CD14-positive monocyte (primary cell): ENCODE measurements around the gene BRAF. TPM values are rescaled to one million over a fixed set of nuclear protein-coding genes. Genes with fewer than 3 reads are reported as not detected.

Experiments
- DNase-seq, 3 donors: peaks; one replicate each; pipeline ENCODE4 v3.0.0-alpha.2; 2011 to 2022
- H2AFZ ChIP-seq: 2 replicates; pipeline ENCODE4 v1.6.0; 2012; ENCODE audit warnings: mild to moderate bottlenecking, low read depth, low read length, inconsistent platforms; ENCODE audit not compliant: insufficient read depth, poor library complexity, severe bottlenecking
- H3K27ac ChIP-seq, 2 donors: 1 replicate in 1 of 2; 2 replicates in 1 of 2; pipeline ENCODE4 v1.5.1; 2012 to 2013; ENCODE audit warnings: low read length in 2 of 2, control low read depth in 1 of 2, inconsistent platforms in 1 of 2, low read depth in 1 of 2, mild to moderate bottlenecking in 1 of 2
- H3K27me3 ChIP-seq, 2 donors: one replicate each; pipeline versions ENCODE4 v1.6.0 to v1.6.1; 2011 to 2013; ENCODE audit warnings: low read length in 2 of 2; ENCODE audit not compliant: control insufficient read depth in 2 of 2, insufficient read depth in 2 of 2
- H3K36me3 ChIP-seq, 2 donors: replicated peaks in 1 of 2; 1 replicate in 1 of 2; 2 replicates in 1 of 2; pipeline versions ENCODE4 v1.5.1 to v1.6.1; 2012 to 2013; ENCODE audit warnings: low read length in 2 of 2, control low read depth in 1 of 2, inconsistent platforms in 1 of 2, mild to moderate bottlenecking in 1 of 2; ENCODE audit not compliant: insufficient read depth in 2 of 2, control insufficient read depth in 1 of 2
- H3K4me1 ChIP-seq, 2 donors: 1 replicate in 1 of 2; 2 replicates in 1 of 2; pipeline versions ENCODE4 v1.5.1 to v1.6.1; 2012 to 2013; ENCODE audit warnings: low read length in 2 of 2, control low read depth in 1 of 2, inconsistent platforms in 1 of 2, mild to moderate bottlenecking in 1 of 2, moderate library complexity in 1 of 2; ENCODE audit not compliant: insufficient read depth in 2 of 2, control insufficient read depth in 1 of 2
- H3K4me2 ChIP-seq: replicated peaks from 2 replicates; pipeline ENCODE3; 2012; ENCODE audit warnings: low read length, moderate library complexity, mild to moderate bottlenecking; ENCODE audit not compliant: poor library complexity, severe bottlenecking; ENCODE audit errors: extremely low read depth
- H3K4me3 ChIP-seq, 3 experiments: fragments of 200-600 bp in 1 of 3; sonication (generic) in 1 of 3; replicated peaks in 1 of 3; 1 replicate in 2 of 3; 2 replicates in 1 of 3; pipeline ENCODE4 v1.5.1; 2011 to 2013; ENCODE audit warnings: low read length in 3 of 3, mild to moderate bottlenecking in 3 of 3, control low read depth in 2 of 3, low read depth in 2 of 3, inconsistent platforms in 1 of 3, moderate library complexity in 1 of 3
- H3K79me2 ChIP-seq: 2 replicates; pipeline ENCODE4 v1.6.0; 2012; ENCODE audit warnings: mild to moderate bottlenecking, control low read depth, inconsistent platforms, low read length, moderate library complexity; ENCODE audit not compliant: insufficient read depth
- H3K9ac ChIP-seq: 2 replicates; pipeline ENCODE4 v1.6.0; 2017; ENCODE audit warnings: low read length, mild to moderate bottlenecking; ENCODE audit not compliant: insufficient read depth, poor library complexity, severe bottlenecking
- H3K9me3 ChIP-seq, 2 donors: replicated peaks in 1 of 2; 1 replicate in 1 of 2; 2 replicates in 1 of 2; pipeline versions ENCODE4 v1.5.1 to v1.6.1; 2012 to 2013; ENCODE audit warnings: low read length in 2 of 2, control low read depth in 1 of 2; ENCODE audit not compliant: control insufficient read depth in 1 of 2, insufficient read depth in 1 of 2
- H4K20me1 ChIP-seq: 2 replicates; pipeline ENCODE4 v1.6.0; 2012; ENCODE audit warnings: mild to moderate bottlenecking, low read length, control low read depth, moderate library complexity; ENCODE audit not compliant: insufficient read depth
- H3K27ac Mint-ChIP-seq, 7 donors: one replicate each; pipeline ENCODE4 v1.8.0; 2020; ENCODE audit warnings: mild to moderate bottlenecking in 7 of 7, mixed read lengths in 7 of 7, moderate library complexity in 6 of 7, inconsistent platforms in 2 of 7
- H3K27me3 Mint-ChIP-seq, 3 donors: one replicate each; pipeline ENCODE4 v1.8.0; 2021 to 2022; ENCODE audit warnings: low read depth in 3 of 3, mild to moderate bottlenecking in 3 of 3, mixed read lengths in 3 of 3, moderate library complexity in 3 of 3, inconsistent platforms in 1 of 3
- H3K36me3 Mint-ChIP-seq, 2 donors: one replicate each; pipeline ENCODE4 v1.8.0; 2020; ENCODE audit warnings: mixed read lengths in 2 of 2, inconsistent platforms in 1 of 2, mild to moderate bottlenecking in 1 of 2
- H3K4me1 Mint-ChIP-seq: one replicate; pipeline ENCODE4 v1.8.0; 2020; ENCODE audit warnings: mild to moderate bottlenecking, mixed read lengths
- H3K4me3 Mint-ChIP-seq, 2 donors: one replicate each; pipeline ENCODE4 v1.8.0; 2020; ENCODE audit warnings: mild to moderate bottlenecking in 2 of 2, mixed read lengths in 2 of 2, moderate library complexity in 1 of 2
- H3K9me3 Mint-ChIP-seq, 7 donors: one replicate each; pipeline ENCODE4 v1.8.0; 2020 to 2022; ENCODE audit warnings: mixed read lengths in 7 of 7, mild to moderate bottlenecking in 6 of 7, moderate library complexity in 6 of 7, inconsistent platforms in 2 of 7
- WGBS: methylation state at CpG from one replicate; pipeline ENCODE4 v1.1.5; 2013; ENCODE audit warnings: missing lambda C conversion rate; ENCODE audit not compliant: insufficient coverage; 5-methylcytosine and 5-hydroxymethylcytosine counted together
- intact Hi-C, 2 donors: fragments of 100-400 bp; cut with micrococcal nuclease; formaldehyde crosslinking; loops; one replicate each; pipeline versions ENCODE4 v1.15.0 to v1.15.1; 2023
- polyA plus RNA-seq, 3 donors: library from polyadenylated mRNA; depleted of rRNA in 1 of 3; unstranded in 2 of 3; stranded (reverse) in 1 of 3; fragments of 300-500 nt in 2 of 3; fragments of >200 nt in 1 of 3; fragmentation: Illumina TruSeq in 2 of 3; gene quantifications; 1 replicate in 2 of 3; 2 replicates in 1 of 3; pipeline ENCODE4 v1.2.3, GENCODE V29; 2012 to 2021
- TF ChIP-seq, protein P1 (sequence below): fragments of 200-600 bp; IDR thresholded peaks from one replicate; pipeline ENCODE4 v1.8.0; 2022; ENCODE audit warnings: antibody characterized with exemption, mild to moderate bottlenecking

The BRAF gene
- polyA plus RNA-seq, 3 donors = 3.8 to 10.0 (median 5.6) TPM

DNA sequence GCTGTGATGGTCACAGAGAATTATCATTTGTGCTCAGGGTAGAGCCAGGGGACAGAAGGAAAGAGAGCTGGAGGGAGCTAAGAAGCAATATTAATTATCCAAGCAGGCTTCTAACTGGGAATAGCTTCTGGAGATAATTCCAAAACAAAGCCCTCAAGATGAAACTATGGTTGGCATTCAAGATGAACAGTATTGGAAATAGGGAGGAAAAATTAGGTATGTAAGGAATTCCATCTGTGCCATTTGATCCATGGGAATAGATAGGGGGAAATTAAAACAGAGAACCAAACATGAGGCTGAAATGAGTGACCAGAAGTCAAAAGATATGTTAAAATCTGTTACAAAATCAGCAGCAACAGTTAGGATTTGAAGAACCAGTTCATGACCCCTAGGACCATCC, 152.9 kb downstream of the BRAF start:
- no peak overlapping the region for H2AFZ ChIP-seq
- H3K79me2 ChIP-seq = no peaks in the 10 kb centered on the region
- no peaks in the 10 kb centered on the region for H3K27me3 Mint-ChIP-seq
- H3K27me3 ChIP-seq = no peaks in the 10 kb centered on the region
- H3K9ac ChIP-seq = no peak overlapping the region
- no peak overlapping the region for H3K27ac ChIP-seq
- no peak overlapping the region for H3K4me3 ChIP-seq
- no peak overlapping the region for H3K4me2 ChIP-seq
- H3K36me3 Mint-ChIP-seq = peaks cover 61 to 75% of the 10 kb centered on the region in 2 donors
- peaks cover 37 to 98% of the 10 kb centered on the region in 2 donors for H3K36me3 ChIP-seq
- peaks cover 0 to 4% (median 0%) of the 10 kb centered on the region in 7 donors for H3K9me3 Mint-ChIP-seq
- H3K4me1 ChIP-seq = no peaks in the 10 kb centered on the region
- TF ChIP-seq, protein P1, sequence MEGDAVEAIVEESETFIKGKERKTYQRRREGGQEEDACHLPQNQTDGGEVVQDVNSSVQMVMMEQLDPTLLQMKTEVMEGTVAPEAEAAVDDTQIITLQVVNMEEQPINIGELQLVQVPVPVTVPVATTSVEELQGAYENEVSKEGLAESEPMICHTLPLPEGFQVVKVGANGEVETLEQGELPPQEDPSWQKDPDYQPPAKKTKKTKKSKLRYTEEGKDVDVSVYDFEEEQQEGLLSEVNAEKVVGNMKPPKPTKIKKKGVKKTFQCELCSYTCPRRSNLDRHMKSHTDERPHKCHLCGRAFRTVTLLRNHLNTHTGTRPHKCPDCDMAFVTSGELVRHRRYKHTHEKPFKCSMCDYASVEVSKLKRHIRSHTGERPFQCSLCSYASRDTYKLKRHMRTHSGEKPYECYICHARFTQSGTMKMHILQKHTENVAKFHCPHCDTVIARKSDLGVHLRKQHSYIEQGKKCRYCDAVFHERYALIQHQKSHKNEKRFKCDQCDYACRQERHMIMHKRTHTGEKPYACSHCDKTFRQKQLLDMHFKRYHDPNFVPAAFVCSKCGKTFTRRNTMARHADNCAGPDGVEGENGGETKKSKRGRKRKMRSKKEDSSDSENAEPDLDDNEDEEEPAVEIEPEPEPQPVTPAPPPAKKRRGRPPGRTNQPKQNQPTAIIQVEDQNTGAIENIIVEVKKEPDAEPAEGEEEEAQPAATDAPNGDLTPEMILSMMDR = no peak
- H4K20me1 ChIP-seq = no peaks in the 10 kb centered on the region
- no peaks in the 10 kb centered on the region for H3K9me3 ChIP-seq
- H3K27ac Mint-ChIP-seq = no peak overlapping the region
- H3K4me3 Mint-ChIP-seq = no peak overlapping the region
- no peaks in the 10 kb centered on the region for H3K4me1 Mint-ChIP-seq
- intact Hi-C loops = no loop called here
- DNase-seq = no peak

DNA sequence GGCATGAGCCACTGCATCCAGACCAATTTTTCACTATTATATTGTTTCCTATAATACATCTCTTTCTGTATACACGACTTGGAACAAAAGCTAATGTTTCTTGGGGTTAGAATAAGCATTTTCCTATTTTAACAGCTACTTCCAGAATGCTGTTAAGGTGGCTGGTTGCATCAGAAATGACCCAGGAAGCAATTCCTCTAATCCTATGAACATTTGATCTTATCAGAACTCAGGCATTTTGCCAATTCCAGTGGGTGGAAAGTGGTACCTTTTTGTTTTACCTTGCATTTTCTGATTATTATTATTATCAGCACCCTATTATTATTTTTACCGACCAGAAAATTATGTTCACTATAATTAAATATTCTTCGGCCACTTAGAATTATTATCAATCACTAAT, 154.9 kb downstream of the BRAF start:
- H3K4me1 Mint-ChIP-seq = no peaks in the 10 kb centered on the region
- no peak overlapping the region for H3K27ac ChIP-seq
- no peak for DNase-seq
- H2AFZ ChIP-seq = no peak overlapping the region
- peaks cover 50 to 65% of the 10 kb centered on the region in 2 donors for H3K36me3 Mint-ChIP-seq
- no peak overlapping the region for H3K4me3 ChIP-seq
- peaks cover 22 to 84% of the 10 kb centered on the region in 2 donors for H3K36me3 ChIP-seq
- H3K9me3 Mint-ChIP-seq = peaks cover 0 to 7% (median 0%) of the 10 kb centered on the region in 7 donors
- H4K20me1 ChIP-seq = no peaks in the 10 kb centered on the region
- no peaks in the 10 kb centered on the region for H3K4me1 ChIP-seq
- H3K9ac ChIP-seq = no peak overlapping the region
- H3K79me2 ChIP-seq = no peaks in the 10 kb centered on the region
- intact Hi-C loops = no loop called here
- H3K4me2 ChIP-seq = no peak overlapping the region
- TF ChIP-seq, protein P1 = no peak
- no CpG with 5 or more reads among the region's 3 CpGs for WGBS
- H3K27ac Mint-ChIP-seq = no peak overlapping the region
- no peak overlapping the region for H3K4me3 Mint-ChIP-seq
- H3K27me3 Mint-ChIP-seq = no peaks in the 10 kb centered on the region
- H3K9me3 ChIP-seq = no peaks in the 10 kb centered on the region
- no peaks in the 10 kb centered on the region for H3K27me3 ChIP-seq
